Stimulated activated memory B cell treated with anti-CD40 and anti-IgM and Interleukin-4, amounts not matched to agents 10 μg/mL and 1 μg/mL and 100 μg/mL, for 72 hours (primary cell): ENCODE measurements around the gene FECH.

ENCODE experiments used
- ATAC-seq: fragments of 150-1000 bp; cut with Tn5 transposase; 2 replicates; pipeline ENCODE4 v1.10.0; 2021
- H3K27ac Mint-ChIP-seq: one replicate; pipeline ENCODE4 v1.8.0; 2022; ENCODE audit warnings: mild to moderate bottlenecking, mixed read lengths
- H3K27me3 Mint-ChIP-seq: one replicate; pipeline ENCODE4 v1.8.0; 2022; ENCODE audit warnings: mixed read lengths
- H3K36me3 Mint-ChIP-seq: one replicate; pipeline ENCODE4 v1.8.0; 2022; ENCODE audit warnings: mixed read lengths
- H3K4me1 Mint-ChIP-seq: one replicate; pipeline ENCODE4 v1.8.0; 2022; ENCODE audit warnings: mixed read lengths
- H3K4me3 Mint-ChIP-seq: one replicate; pipeline ENCODE4 v1.8.0; 2022; ENCODE audit warnings: mild to moderate bottlenecking, moderate library complexity, mixed read lengths
- H3K9me3 Mint-ChIP-seq: one replicate; pipeline ENCODE4 v1.8.0; 2022; ENCODE audit warnings: mixed read lengths

Gene FECH

GRCh38 chr18:57589161-57589560 is 2.7 kb upstream of the FECH start:
- H3K4me1 Mint-ChIP-seq, result peaks cover 22% of the 10 kb centered on the region
- no peak overlapping the region for H3K4me3 Mint-ChIP-seq
- H3K9me3 Mint-ChIP-seq, result no peaks in the 10 kb centered on the region

GRCh38 chr18:57587098-57587661 is 678 bp upstream of the FECH start:
- no peak for ATAC-seq
- Mint-ChIP-seq H3K4me1 (peaks cover 22% of the 10 kb centered on the region), H3K36me3 (peaks cover 5% of the 10 kb centered on the region), H3K4me3 (peak overlapping the region; percentile 89), H3K9me3 (no peaks in the 10 kb centered on the region), H3K27ac (peak overlapping the region; percentile 92), H3K27me3 (no peaks in the 10 kb centered on the region)

More at GRCh38 chr18:57589161-57589560, 2.7 kb upstream of the FECH start:
- ATAC-seq, result no peak
- H3K27ac Mint-ChIP-seq, result no peak overlapping the region
- peaks cover 5% of the 10 kb centered on the region for H3K36me3 Mint-ChIP-seq
- H3K27me3 Mint-ChIP-seq, result no peaks in the 10 kb centered on the region

GRCh38 chr18:57585855-57586250 is 649 bp downstream of the FECH start:
- H3K27ac Mint-ChIP-seq, result peak overlapping the region; percentile 92
- no peaks in the 10 kb centered on the region for H3K27me3 Mint-ChIP-seq
- H3K9me3 Mint-ChIP-seq, result no peaks in the 10 kb centered on the region
- H3K4me3 Mint-ChIP-seq, result peak overlapping the region; percentile 89
- H3K36me3 Mint-ChIP-seq, result no peaks in the 10 kb centered on the region
- peaks cover 34% of the 10 kb centered on the region for H3K4me1 Mint-ChIP-seq
- no peak for ATAC-seq

GRCh38 chr18:57585421-57585820 is 1.1 kb downstream of the FECH start:
- Mint-ChIP-seq H3K9me3 (no peaks in the 10 kb centered on the region), H3K4me3 (peak overlapping the region; percentile 89), H3K27ac (peak overlapping the region; percentile 92), H3K27me3 (no peaks in the 10 kb centered on the region), H3K36me3 (no peaks in the 10 kb centered on the region), H3K4me1 (peaks cover 38% of the 10 kb centered on the region)
- no peak for ATAC-seq

- Mint-ChIP-seq H3K4me3 (no peak overlapping the region), H3K4me1 (peaks cover 39% of the 10 kb centered on the region), H3K36me3 (no peaks in the 10 kb centered on the region), H3K27ac (no peak overlapping the region), H3K9me3 (no peaks in the 10 kb centered on the region), H3K27me3 (no peaks in the 10 kb centered on the region)
- ATAC-seq, result no peak
These were observed 2.1 kb downstream of the FECH start for GRCh38 chr18:57584444-57584843.

- Mint-ChIP-seq H3K4me1 (peaks cover 39% of the 10 kb centered on the region), H3K27me3 (no peaks in the 10 kb centered on the region), H3K4me3 (no peak overlapping the region), H3K36me3 (peaks cover 1% of the 10 kb centered on the region), H3K27ac (no peak overlapping the region), H3K9me3 (no peaks in the 10 kb centered on the region)
- no peak for ATAC-seq
These were observed 3.1 kb downstream of the FECH start for GRCh38 chr18:57583297-57583835.

GRCh38 chr18:57581301-57581934 is 5.1 kb downstream of the FECH start:
- ATAC-seq, result peak; percentile 93
- Mint-ChIP-seq H3K4me1 (peaks cover 33% of the 10 kb centered on the region), H3K27ac (peak overlapping the region; percentile 56), H3K27me3 (no peaks in the 10 kb centered on the region), H3K4me3 (peak overlapping the region; percentile 23), H3K36me3 (peaks cover 17% of the 10 kb centered on the region), H3K9me3 (no peaks in the 10 kb centered on the region)

GRCh38 chr18:57579934-57580333 is 6.6 kb downstream of the FECH start:
- no peaks in the 10 kb centered on the region for H3K9me3 Mint-ChIP-seq
- H3K4me3 Mint-ChIP-seq, result no peak overlapping the region
- H3K36me3 Mint-ChIP-seq, result peaks cover 32% of the 10 kb centered on the region
- no peak for ATAC-seq
- H3K27me3 Mint-ChIP-seq, result no peaks in the 10 kb centered on the region
- H3K4me1 Mint-ChIP-seq, result peaks cover 18% of the 10 kb centered on the region
- H3K27ac Mint-ChIP-seq, result no peak overlapping the region

- peaks cover 10% of the 10 kb centered on the region for H3K4me1 Mint-ChIP-seq
- H3K4me3 Mint-ChIP-seq, result no peak overlapping the region
- H3K27ac Mint-ChIP-seq, result no peak overlapping the region
- H3K27me3 Mint-ChIP-seq, result no peaks in the 10 kb centered on the region
- peaks cover 62% of the 10 kb centered on the region for H3K36me3 Mint-ChIP-seq
- no peaks in the 10 kb centered on the region for H3K9me3 Mint-ChIP-seq
- ATAC-seq, result no peak
These were observed 10.2 kb downstream of the FECH start for GRCh38 chr18:57576316-57576715.

- H3K4me3 Mint-ChIP-seq, result no peak overlapping the region
- no peaks in the 10 kb centered on the region for H3K9me3 Mint-ChIP-seq
- peaks cover 2% of the 10 kb centered on the region for H3K4me1 Mint-ChIP-seq
- no peaks in the 10 kb centered on the region for H3K27me3 Mint-ChIP-seq
- no peak overlapping the region for H3K27ac Mint-ChIP-seq
- H3K36me3 Mint-ChIP-seq, result peaks cover 68% of the 10 kb centered on the region
- ATAC-seq, result no peak
These were observed 11.0 kb downstream of the FECH start for GRCh38 chr18:57575542-57575941.

- ATAC-seq, result no peak
These were observed 11.6 kb downstream of the FECH start for GRCh38 chr18:57574866-57575265.

GRCh38 chr18:57570162-57570561 is 16.3 kb downstream of the FECH start:
- no peaks in the 10 kb centered on the region for H3K9me3 Mint-ChIP-seq
- ATAC-seq, result no peak
- no peak overlapping the region for H3K4me3 Mint-ChIP-seq
- no peaks in the 10 kb centered on the region for H3K27me3 Mint-ChIP-seq
- H3K4me1 Mint-ChIP-seq, result no peaks in the 10 kb centered on the region
- H3K27ac Mint-ChIP-seq, result no peak overlapping the region
- H3K36me3 Mint-ChIP-seq, result peaks cover 72% of the 10 kb centered on the region

More at GRCh38 chr18:57574866-57575265, 11.6 kb downstream of the FECH start:
- no peak overlapping the region for H3K27ac Mint-ChIP-seq
- no peak overlapping the region for H3K4me3 Mint-ChIP-seq
- peaks cover 72% of the 10 kb centered on the region for H3K36me3 Mint-ChIP-seq
- H3K27me3 Mint-ChIP-seq, result no peaks in the 10 kb centered on the region
- no peaks in the 10 kb centered on the region for H3K9me3 Mint-ChIP-seq
- no peaks in the 10 kb centered on the region for H3K4me1 Mint-ChIP-seq

- H3K27ac Mint-ChIP-seq, result no peak overlapping the region
- no peaks in the 10 kb centered on the region for H3K9me3 Mint-ChIP-seq
- H3K4me3 Mint-ChIP-seq, result no peak overlapping the region
- no peaks in the 10 kb centered on the region for H3K4me1 Mint-ChIP-seq
- peaks cover 62% of the 10 kb centered on the region for H3K36me3 Mint-ChIP-seq
- no peak for ATAC-seq
- H3K27me3 Mint-ChIP-seq, result no peaks in the 10 kb centered on the region
These were observed 17.4 kb downstream of the FECH start for GRCh38 chr18:57569133-57569532.

- no peaks in the 10 kb centered on the region for H3K9me3 Mint-ChIP-seq
- H3K4me1 Mint-ChIP-seq, result no peaks in the 10 kb centered on the region
- no peak overlapping the region for H3K4me3 Mint-ChIP-seq
- ATAC-seq, result no peak
- H3K27ac Mint-ChIP-seq, result no peak overlapping the region
- H3K36me3 Mint-ChIP-seq, result peaks cover 44% of the 10 kb centered on the region
- H3K27me3 Mint-ChIP-seq, result no peaks in the 10 kb centered on the region
These were observed 24.6 kb downstream of the FECH start for GRCh38 chr18:57561728-57562423.

GRCh38 chr18:57561261-57561660 is 25.2 kb downstream of the FECH start:
- Mint-ChIP-seq H3K4me1 (no peaks in the 10 kb centered on the region), H3K9me3 (no peaks in the 10 kb centered on the region), H3K27me3 (no peaks in the 10 kb centered on the region), H3K27ac (no peak overlapping the region), H3K4me3 (no peak overlapping the region), H3K36me3 (peaks cover 46% of the 10 kb centered on the region)
- no peak for ATAC-seq

GRCh38 chr18:57559314-57559713 is 27.2 kb downstream of the FECH start:
- H3K27me3 Mint-ChIP-seq, result no peaks in the 10 kb centered on the region
- H3K4me3 Mint-ChIP-seq, result no peak overlapping the region
- ATAC-seq, result no peak
- no peaks in the 10 kb centered on the region for H3K4me1 Mint-ChIP-seq
- no peaks in the 10 kb centered on the region for H3K9me3 Mint-ChIP-seq
- peaks cover 59% of the 10 kb centered on the region for H3K36me3 Mint-ChIP-seq
- no peak overlapping the region for H3K27ac Mint-ChIP-seq
